Stimulated activated CD4-positive, alpha-beta T cell treated with anti-CD3 and anti-CD28 coated beads, Interleukin-4, amount 100 ng/mL, for 1 hour (primary cell): Measurements from ENCODE around the gene ADORA1.

ENCODE experiments used
- DNase-seq: peaks from one replicate; pipeline ENCODE4 v3.0.0-alpha.2; 2020

ADORA1 gene

DNA sequence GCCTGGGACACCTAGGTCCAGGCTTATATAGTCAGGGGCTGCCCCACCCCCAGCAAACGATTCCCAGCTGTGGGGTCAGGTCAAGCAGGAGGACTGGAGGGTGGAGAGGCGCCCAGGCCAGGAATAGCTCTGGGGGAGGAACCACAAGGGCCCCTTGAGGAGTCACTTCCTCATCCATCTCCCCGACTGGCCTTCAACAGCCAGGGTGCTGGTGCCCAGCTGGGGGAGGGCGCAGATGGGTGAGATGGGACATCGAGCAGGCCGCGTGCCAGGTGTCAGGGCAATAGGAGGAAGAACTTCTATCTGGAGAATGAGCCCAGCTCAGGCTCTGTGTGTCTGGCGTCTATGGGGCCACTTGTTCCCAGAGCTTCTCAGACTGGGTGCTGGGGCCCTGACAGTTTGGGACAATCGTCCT, 48.3 kb downstream of the ADORA1 start:
- no peak for DNase-seq

DNA sequence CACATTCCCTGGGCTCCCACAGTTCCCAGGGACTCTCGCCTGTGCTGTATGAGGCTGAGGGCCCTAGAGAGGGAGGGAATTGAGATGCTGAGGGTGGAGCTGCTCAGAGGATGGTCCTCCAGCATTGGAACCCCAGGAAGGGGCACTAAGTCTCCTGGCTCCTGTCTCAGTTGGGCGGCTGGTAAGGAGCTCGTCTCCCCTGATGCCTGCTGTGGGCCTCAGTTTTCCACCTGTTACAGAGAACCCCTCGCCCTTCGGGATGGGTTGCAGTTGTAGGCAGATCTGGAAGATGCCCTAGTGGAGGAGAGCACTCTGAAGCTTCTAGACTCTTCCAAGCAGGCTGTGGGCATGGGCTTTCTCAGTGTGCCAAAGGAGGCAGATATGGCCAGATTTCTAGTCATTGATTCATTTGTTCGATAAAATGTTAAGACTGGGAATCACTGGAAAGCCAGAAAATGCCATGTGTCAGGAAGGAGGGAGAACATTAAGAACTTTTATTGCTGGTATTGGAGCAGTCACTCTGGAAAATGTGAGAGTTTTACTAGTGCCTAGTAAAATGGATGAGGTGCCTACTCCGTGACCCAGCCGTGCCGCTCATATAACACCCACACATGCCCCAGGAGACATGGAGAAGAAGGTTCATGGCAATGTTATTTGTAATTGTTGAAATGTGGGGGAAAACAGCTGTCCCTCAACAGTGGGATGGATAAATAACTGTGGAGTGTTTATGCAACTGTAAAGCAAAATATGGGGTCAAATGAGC, 48.9 kb downstream of the ADORA1 start:
- DNase-seq: no peak

- no peak for DNase-seq
These were observed 49.5 kb downstream of the ADORA1 start for GRCh38 chr1:203177036-203177405.

DNA sequence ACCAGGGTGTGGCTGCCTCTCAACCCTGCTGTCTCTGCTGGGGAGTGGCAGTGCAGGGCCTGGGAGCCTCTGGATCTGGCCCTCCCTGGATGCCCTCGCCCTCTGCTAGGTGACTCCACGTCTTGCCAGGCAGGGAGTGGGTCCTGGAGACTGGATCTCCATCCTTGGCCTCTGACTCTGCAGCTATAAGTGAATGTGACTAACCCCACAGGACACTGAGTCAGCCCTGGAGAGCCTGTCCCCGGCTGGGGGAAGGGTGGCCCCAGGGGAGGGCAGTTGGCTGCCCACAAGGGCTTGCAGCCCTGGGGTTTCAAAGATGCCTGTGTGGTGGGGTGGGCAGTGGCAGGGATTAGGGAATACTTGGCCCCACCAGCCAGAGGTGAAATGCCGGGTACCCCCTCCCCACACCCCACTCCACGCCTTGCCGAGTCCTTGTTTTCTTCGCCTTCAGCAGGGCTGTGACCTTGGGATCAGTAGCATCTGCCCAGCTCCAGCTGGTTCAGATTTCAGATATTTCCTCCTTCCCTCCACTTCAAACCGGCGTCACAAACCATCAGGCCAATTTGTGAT, 50.0 kb downstream of the ADORA1 start:
- no peak for DNase-seq

- DNase-seq: no peak
These were observed 50.6 kb downstream of the ADORA1 start for GRCh38 chr1:203178083-203178482.

DNA sequence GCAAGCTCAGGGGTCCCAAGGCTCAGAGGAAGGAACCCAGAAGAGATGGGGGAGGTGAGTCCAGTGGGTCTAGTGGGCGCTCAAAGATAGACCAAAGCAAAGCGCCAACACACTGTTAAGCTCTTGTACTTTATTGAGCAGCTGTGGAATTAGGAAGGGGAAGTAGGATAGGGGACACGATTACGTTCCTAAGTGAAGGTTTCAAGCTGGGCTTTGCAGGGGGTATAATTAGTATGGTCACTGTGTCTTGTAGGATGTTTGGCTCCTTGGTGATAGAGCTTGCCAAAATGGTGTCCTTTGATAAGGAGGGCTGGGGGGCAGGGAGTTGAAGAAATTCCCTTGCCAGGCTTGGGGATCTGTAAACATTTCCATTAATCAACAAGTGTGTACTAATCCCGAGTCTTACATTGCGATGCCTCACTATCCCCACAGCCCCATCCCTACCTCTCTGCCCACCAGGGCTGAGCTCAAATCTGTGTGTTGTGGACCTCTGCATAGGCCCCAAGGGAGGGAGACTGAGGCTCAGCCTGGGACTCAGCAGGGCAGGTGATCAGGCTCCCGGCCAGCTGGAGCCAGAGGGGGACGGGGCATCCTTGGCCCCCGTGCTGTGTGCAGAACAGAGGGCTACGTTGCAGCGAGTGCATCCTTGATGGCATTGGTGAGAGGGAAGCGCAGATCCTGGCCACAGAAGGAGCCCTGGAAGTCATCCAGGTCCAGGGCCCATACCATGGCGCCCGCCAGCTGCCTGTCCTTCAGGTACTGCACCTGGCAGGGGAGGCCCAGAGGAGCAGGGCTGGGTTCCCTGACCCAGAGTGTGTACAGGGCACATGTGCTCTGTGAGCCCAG, 51.5 kb downstream of the ADORA1 start:
- no peak for DNase-seq

DNA sequence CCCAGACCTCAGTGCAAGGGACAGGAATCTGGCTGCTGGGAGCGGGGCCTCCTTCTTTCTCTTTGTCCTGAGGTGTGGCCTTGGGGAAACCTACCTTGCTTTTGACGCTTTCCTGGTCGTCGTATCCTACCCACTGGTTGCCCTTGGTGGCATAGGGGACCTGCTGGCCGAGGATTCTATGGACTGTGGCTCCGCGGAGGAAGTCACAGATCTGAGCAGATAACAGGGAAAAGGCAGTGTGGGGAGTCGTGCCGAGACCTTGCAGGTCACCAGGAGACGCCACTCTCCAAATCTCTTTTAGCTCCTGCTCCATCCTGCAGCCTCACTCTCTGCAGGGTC, 52.1 kb downstream of the ADORA1 start:
- no peak for DNase-seq

- DNase-seq: no peak
These were observed 53.2 kb downstream of the ADORA1 start for GRCh38 chr1:203180611-203181330.

GRCh38 chr1:203181586-203182386, 54.3 kb downstream of the ADORA1 start:
- DNase-seq: no peak

GRCh38 chr1:203182387-203182953, 54.9 kb downstream of the ADORA1 start:
- no peak for DNase-seq

GRCh38 chr1:203183828-203184227, 56.3 kb downstream of the ADORA1 start:
- DNase-seq: no peak

DNA sequence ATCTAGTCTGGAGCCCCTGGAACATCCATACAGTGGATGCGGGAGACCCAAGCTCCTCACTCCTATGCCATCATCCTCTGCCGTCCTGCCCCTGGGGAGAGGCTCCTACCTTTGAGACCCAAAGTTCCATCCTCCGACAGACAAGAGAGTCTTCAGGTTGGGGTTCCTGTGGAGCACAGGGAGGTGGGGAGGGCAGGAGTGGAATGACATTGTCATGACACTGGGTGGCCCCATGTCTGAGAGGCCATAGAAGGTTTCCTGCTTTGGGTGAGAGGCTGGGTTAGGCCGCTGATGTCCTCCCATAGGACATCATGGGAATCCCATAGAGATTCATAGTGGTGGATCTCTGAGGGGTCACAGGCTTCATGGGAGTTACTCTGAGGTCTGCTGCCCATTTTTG, 56.9 kb downstream of the ADORA1 start:
- no peak for DNase-seq

DNA sequence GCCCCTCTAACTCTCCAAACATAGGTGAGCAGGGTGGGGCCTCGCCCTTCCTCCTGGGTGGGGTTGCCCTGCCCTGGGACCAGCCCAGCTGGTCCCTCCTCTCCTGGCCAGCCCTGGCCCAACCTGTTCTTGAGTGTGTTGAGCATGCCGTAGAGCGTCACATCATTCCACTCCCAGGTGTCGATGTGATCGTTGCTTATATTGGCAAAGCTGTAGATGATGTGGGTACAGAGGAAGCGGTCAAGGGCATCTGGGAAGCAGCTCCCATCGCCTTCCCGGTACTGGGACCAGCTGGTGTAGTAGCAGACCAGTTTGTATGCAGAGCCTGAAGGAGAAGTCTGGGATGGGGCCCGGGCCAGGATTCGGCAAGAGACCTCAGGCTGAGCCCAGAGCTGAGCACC, 57.5 kb downstream of the ADORA1 start:
- no peak for DNase-seq

- no peak for DNase-seq
These were observed 58.1 kb downstream of the ADORA1 start for GRCh38 chr1:203185585-203185984.

- DNase-seq: no peak
These were observed 58.5 kb downstream of the ADORA1 start for GRCh38 chr1:203186091-203186445.

DNA sequence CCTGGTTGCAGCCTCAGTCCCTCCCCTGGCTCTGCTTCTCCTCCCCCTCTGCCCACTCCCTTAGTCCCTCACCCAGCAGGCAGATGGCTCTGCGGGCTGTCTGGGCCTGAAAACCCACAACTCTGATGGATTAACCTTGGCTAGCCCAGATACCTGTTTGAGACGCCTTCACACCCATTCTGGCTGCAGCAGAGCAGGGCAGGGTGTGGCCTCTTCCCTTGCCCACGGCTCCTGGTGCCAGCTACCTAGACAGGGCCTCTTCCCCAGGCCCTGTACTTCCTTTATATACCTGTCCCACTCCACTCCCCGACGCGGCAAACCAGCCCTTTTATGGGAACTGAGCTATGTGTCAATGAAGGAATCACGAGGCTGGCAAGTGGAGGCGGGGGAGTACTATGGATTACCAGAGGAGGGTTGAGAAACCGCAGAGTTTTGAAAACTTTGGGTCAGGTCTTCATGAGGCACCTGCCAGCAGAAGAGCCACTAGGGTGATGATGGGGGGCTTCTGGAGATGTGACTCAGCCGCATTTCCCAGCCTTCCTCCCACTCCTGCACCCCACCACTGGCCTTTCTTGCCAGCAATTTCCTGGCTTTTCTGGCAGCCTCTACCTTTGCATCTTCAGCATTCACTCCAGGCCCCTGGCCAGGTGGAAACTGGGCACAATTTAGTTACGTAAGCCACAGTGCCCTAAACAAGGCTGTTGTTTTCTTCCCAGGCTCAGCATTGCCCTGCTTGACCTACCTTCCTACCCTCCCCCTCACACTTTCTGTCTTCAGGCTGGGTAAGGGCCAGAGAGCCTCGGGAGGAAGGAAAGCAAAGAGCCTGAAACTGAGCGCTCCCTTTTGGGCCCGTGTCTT, 59.1 kb downstream of the ADORA1 start, which contains the start of gene CHI3L1:
Gene CHI3L1, minus strand, starts transcription at position 259 of the 858 bp plus-strand sequence. Its CDS starts 81 bp downstream, at position 178.
- no peak for DNase-seq

DNA sequence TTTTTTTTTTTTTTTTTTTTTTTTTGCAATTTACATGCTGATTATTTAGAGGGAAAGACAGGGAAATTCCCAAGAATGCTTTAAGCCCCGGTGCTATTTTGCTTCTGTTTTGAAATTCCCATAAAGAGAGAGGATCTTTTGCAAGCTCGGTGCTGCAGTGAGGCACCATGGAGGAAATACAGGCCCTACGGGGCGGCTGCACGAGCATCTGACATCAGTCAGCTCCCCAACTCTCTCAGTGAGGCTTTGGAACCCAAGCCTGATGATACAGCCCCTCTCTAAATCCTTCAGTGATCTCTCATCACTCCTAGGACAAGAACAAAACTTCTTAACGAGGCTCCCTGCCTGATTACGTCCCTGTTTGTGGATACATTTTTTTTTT, 59.8 kb downstream of the ADORA1 start:
- DNase-seq: no peak

- no peak for DNase-seq
These were observed 60.3 kb downstream of the ADORA1 start for GRCh38 chr1:203187689-203188264.

DNA sequence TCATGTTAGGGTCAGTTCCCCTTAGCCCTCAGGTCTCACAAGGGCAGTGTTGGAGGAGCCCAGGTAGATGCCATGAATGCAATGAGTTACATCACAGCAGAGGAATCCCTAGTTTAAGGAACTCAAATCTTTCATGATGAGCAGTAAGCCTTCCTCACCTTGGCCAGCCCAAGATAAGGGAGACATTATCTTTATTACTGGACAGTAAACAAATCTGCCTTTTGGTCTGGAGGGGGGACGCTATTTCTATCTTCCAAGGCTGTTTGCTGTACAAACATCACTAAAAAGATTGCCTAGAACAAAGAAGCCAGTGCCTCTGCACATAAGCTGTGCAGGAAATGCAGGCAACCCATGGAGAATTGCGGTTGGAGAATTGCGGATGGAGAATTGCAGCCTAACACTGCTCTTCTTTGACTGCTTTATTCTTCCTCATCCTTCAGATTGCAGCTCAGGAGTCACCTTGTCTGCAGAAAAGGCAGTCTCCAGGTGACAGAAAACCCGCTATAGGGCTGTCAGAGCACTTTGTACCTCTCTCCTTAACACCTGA, 61.2 kb downstream of the ADORA1 start:
- no peak for DNase-seq

DNA sequence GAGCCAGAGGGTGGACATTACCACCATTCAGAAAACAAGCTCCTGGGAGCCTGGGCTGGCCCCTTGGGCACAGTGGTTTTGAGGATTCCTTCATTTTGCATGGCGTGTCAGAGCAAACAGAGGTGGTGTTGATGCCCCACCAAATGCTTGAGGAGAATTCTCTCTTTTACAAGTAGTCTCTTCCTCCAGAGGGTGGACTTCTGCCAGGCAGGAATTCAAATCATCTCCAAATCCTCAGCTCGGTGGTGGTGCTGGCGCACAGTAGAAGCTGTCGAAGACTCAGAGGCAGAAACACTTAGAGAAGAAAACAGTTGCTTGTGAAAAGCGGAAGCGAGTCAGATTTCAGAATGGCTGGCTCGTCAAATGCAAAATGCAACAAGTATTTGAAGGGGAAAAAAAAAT, 62.4 kb downstream of the ADORA1 start:
- no peak for DNase-seq

- no peak for DNase-seq
These were observed 63.4 kb downstream of the ADORA1 start for GRCh38 chr1:203190949-203191348.
